Activated naive CD4-positive, alpha-beta T cell treated with anti-CD3 and anti-CD28 coated beads, Interleukin-2, amount 50 U/mL, for 24 hours (primary cell): ENCODE measurements around the gene HSPB9.

Source experiments
- H3K27ac Mint-ChIP-seq: one replicate; pipeline ENCODE4 v1.8.0; 2021; ENCODE audit warnings: mild to moderate bottlenecking, mixed read lengths
- H3K27me3 Mint-ChIP-seq: one replicate; pipeline ENCODE4 v1.8.0; 2021; ENCODE audit warnings: mixed read lengths
- H3K36me3 Mint-ChIP-seq: one replicate; pipeline ENCODE4 v1.8.0; 2021; ENCODE audit warnings: mixed read lengths
- H3K4me1 Mint-ChIP-seq: one replicate; pipeline ENCODE4 v1.8.0; 2021; ENCODE audit warnings: mixed read lengths
- H3K4me3 Mint-ChIP-seq: one replicate; pipeline ENCODE4 v1.8.0; 2021; ENCODE audit warnings: mild to moderate bottlenecking, mixed read lengths
- H3K9me3 Mint-ChIP-seq: one replicate; pipeline ENCODE4 v1.8.0; 2021; ENCODE audit warnings: mixed read lengths

HSPB9 gene

GRCh38 chr17:42111871-42112551 is 10.6 kb upstream of the HSPB9 start:
- H3K4me1 Mint-ChIP-seq, result peaks cover 60% of the 10 kb centered on the region
- H3K36me3 Mint-ChIP-seq, result peaks cover 7% of the 10 kb centered on the region
- no peaks in the 10 kb centered on the region for H3K27me3 Mint-ChIP-seq

GRCh38 chr17:42112552-42113176 is 9.9 kb upstream of the HSPB9 start, which contains the start of gene DHX58:
Gene DHX58 (minus strand): TSS chr17:42112714. CDS start chr17:42111892, 822 bp downstream.
- peaks cover 60% of the 10 kb centered on the region for H3K4me1 Mint-ChIP-seq
- H3K36me3 Mint-ChIP-seq, result peaks cover 10% of the 10 kb centered on the region
- no peaks in the 10 kb centered on the region for H3K27me3 Mint-ChIP-seq
- H3K9me3 Mint-ChIP-seq, result no peaks in the 10 kb centered on the region
- peak within 1 kb of the TSS; percentile 85 for H3K27ac Mint-ChIP-seq
- H3K4me3 Mint-ChIP-seq, result peak within 1 kb of the TSS; percentile 81

More at GRCh38 chr17:42111871-42112551, 10.6 kb upstream of the HSPB9 start:
- Mint-ChIP-seq H3K4me3 (peak overlapping the region; percentile 81), H3K9me3 (no peaks in the 10 kb centered on the region), H3K27ac (peak overlapping the region; percentile 85)

DNA sequence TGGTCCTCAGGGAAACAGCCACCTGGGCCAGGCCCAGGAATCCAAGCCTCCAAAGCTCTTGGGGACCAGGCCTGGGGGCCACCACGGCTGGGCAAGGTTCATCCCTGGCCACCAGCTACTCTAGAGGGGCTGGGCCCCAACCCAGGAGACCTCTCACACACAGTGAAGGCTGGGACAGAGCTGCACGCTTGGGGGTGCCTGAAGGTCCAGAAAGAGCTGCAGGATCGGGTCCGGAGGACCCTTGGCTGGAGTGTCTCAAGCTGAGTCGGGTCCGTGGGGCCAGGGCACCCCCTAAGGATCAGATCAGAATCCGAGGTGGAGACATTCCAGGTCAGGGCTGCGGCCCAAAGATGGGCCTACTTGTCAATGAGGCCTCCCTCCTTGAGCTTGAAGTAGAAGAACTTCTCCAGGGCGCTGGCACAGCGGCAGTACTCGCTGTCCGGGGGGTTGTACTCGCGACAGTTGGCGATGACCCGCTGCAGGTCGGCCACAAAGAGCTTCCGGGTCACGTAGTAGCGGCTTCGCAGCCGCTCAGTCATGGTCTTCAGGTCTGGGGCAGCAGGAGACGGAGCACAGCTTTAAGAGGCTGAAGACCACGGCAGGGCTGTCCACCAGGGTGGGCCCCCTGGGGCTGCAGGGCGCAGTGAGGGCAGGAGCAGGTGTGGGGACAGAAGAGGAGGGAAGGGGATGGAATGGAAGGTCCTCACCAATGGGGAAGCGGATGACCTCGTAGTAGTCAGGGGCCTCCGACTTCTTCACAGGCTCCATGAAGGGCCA is 9.1 kb upstream of the HSPB9 start:
- peak overlapping the region; percentile 46 for H3K27ac Mint-ChIP-seq

GRCh38 chr17:42114118-42114517 is 8.5 kb upstream of the HSPB9 start:
- Mint-ChIP-seq H3K4me1 (peaks cover 53% of the 10 kb centered on the region), H3K4me3 (no peak overlapping the region), H3K9me3 (no peaks in the 10 kb centered on the region), H3K27ac (no peak overlapping the region), H3K36me3 (peaks cover 13% of the 10 kb centered on the region), H3K27me3 (no peaks in the 10 kb centered on the region)

More for the DNA sequence above, 9.1 kb upstream of the HSPB9 start:
- Mint-ChIP-seq H3K4me3 (no peak overlapping the region), H3K36me3 (peaks cover 11% of the 10 kb centered on the region), H3K27me3 (no peaks in the 10 kb centered on the region), H3K9me3 (no peaks in the 10 kb centered on the region), H3K4me1 (peaks cover 54% of the 10 kb centered on the region)

DNA sequence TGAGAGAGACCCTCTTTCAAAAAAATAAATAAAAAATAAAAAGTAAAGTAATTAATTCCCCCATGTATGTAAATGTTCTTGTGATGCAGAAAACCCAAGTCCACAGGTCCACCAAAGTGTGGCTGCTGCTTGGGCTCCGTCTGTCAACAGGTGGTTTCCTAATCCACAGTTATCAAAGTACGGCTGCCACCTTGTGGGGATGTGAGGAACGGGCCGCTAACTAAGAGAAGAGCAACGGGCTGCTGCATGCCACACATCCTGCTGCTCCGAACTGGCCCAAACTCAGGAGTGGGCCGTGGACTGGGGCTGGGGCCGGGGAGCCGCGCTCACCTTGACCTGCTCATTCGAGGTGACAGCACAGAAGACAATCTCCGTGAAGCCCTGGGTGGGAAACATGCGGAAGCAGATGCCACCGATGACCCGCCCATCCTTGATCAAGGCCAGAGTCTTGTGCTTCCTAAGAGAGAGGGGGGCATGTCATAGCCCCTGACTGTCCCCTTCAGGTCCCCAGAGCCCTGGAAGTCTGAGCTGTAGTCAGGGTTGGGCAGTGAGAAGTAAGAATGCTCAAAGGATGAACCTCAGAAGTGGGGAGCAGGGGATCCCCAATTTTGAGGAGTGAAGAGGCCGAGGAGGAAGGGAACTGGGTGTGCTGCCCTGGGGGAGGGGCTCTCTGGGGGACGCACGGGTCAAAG is 5.8 kb upstream of the HSPB9 start:
- Mint-ChIP-seq H3K4me1 (peaks cover 50% of the 10 kb centered on the region), H3K36me3 (peaks cover 13% of the 10 kb centered on the region), H3K27me3 (no peaks in the 10 kb centered on the region), H3K4me3 (no peak overlapping the region), H3K27ac (peak overlapping the region; percentile 47), H3K9me3 (no peaks in the 10 kb centered on the region)

GRCh38 chr17:42117397-42118125 is 5.0 kb upstream of the HSPB9 start:
- H3K4me3 Mint-ChIP-seq, result no peak overlapping the region
- H3K27ac Mint-ChIP-seq, result peak overlapping the region; percentile 59
- peaks cover 13% of the 10 kb centered on the region for H3K36me3 Mint-ChIP-seq
- no peaks in the 10 kb centered on the region for H3K9me3 Mint-ChIP-seq
- no peaks in the 10 kb centered on the region for H3K27me3 Mint-ChIP-seq
- peaks cover 44% of the 10 kb centered on the region for H3K4me1 Mint-ChIP-seq

- Mint-ChIP-seq H3K27me3 (no peaks in the 10 kb centered on the region), H3K4me3 (no peak overlapping the region), H3K9me3 (no peaks in the 10 kb centered on the region), H3K4me1 (peaks cover 39% of the 10 kb centered on the region), H3K27ac (no peak overlapping the region), H3K36me3 (peaks cover 13% of the 10 kb centered on the region)
Measured at GRCh38 chr17:42118126-42118510, 4.5 kb upstream of the HSPB9 start.

GRCh38 chr17:42118545-42118944 is 4.1 kb upstream of the HSPB9 start:
- Mint-ChIP-seq H3K4me1 (peaks cover 39% of the 10 kb centered on the region), H3K27me3 (no peaks in the 10 kb centered on the region), H3K27ac (peak overlapping the region; percentile 5), H3K4me3 (peak overlapping the region; percentile 61), H3K36me3 (peaks cover 13% of the 10 kb centered on the region), H3K9me3 (no peaks in the 10 kb centered on the region)

DNA sequence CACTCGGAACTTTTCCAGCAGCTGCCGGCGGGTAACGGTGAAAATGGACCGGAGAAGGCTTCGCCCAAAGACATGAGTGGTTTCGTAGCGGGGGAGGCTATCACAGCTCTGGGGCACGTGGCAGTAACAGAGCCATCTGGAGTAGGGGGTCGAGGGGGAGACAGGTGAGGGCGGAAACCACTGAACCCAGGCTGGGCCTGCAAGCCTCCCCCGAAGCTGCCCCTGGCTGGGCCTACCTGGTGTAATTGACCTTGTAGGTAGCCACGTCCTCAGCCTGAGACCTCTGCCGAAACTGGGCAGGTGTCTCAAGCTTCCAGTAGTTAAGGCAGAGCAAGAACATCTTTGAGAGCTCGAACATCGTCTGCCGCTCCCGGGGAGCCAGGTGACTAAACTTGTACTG is 3.3 kb upstream of the HSPB9 start:
- no peak overlapping the region for H3K27ac Mint-ChIP-seq
- H3K4me3 Mint-ChIP-seq, result no peak overlapping the region
- H3K9me3 Mint-ChIP-seq, result no peaks in the 10 kb centered on the region
- peaks cover 39% of the 10 kb centered on the region for H3K4me1 Mint-ChIP-seq
- no peaks in the 10 kb centered on the region for H3K27me3 Mint-ChIP-seq
- peaks cover 13% of the 10 kb centered on the region for H3K36me3 Mint-ChIP-seq

GRCh38 chr17:42120161-42120769 is 2.3 kb upstream of the HSPB9 start:
- Mint-ChIP-seq H3K27me3 (no peaks in the 10 kb centered on the region), H3K9me3 (no peaks in the 10 kb centered on the region), H3K27ac (peak overlapping the region; percentile 24)

DNA sequence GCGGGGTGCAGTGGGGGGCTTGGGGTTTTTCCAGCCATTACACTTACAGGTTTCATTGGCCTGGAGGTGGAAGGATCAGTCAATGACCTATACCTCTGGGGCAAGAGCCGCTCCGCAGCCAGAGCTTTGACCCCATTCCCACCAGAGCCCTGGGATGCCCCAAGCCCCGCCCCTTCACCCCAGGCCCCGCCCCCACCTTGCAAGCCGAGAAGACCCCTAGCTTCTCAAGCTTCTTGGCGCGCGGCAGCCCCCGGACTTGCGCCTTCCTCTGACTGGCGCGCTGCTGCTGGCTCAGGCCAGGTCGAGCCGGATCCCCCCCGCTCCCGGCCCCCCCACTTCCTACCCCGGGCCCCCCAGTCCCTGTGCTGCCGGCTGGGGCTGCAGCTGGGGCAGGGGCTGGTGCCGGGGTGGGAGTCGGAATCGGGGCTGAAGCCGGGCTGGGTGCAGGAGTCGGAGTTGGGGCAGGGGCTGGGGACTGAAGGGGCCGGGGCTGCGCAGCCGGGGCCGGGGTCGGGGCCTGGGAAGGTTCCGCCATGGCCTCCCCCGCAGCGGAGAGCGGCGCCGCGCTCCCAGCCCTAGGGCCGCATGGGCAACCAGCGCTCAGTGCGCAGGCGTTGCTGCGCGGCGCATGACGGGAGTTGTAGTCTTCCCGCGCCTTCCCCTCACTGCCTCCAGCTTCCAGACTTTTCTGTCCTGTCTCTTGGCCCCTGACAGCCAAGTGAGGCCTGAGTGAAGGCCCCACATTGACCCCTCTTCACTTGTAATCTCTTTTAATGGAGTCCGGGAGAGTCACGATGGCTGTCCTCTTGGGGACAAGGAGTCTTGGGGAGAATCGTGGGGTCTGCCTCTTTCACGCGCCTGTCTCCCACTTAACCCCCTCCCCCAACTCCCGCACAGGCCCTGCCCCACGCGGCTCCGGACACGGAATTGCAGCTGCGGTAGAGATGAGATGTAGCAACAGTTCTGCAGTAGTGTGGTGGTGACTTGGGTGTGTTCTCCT is 1.5 kb upstream of the HSPB9 start, which contains the start of gene KAT2A:
Gene KAT2A (minus strand): TSS at position 598 of the 1,000 bp plus-strand sequence. CDS start 63 bp downstream, at position 535.
- Mint-ChIP-seq H3K27ac (peak within 1 kb of the TSS; percentile 41), H3K27me3 (no peaks in the 10 kb centered on the region), H3K4me1 (peaks cover 28% of the 10 kb centered on the region), H3K9me3 (no peaks in the 10 kb centered on the region), H3K4me3 (peak within 1 kb of the TSS; percentile 78), H3K36me3 (peaks cover 11% of the 10 kb centered on the region)

More at GRCh38 chr17:42120161-42120769, 2.3 kb upstream of the HSPB9 start:
- H3K36me3 Mint-ChIP-seq, result peaks cover 13% of the 10 kb centered on the region
- peak overlapping the region; percentile 78 for H3K4me3 Mint-ChIP-seq
- H3K4me1 Mint-ChIP-seq, result peaks cover 35% of the 10 kb centered on the region

GRCh38 chr17:42124256-42124655 is 1.7 kb downstream of the HSPB9 start:
- Mint-ChIP-seq H3K4me3 (no peak overlapping the region), H3K4me1 (peaks cover 15% of the 10 kb centered on the region), H3K9me3 (no peaks in the 10 kb centered on the region), H3K27ac (no peak overlapping the region), H3K36me3 (peaks cover 11% of the 10 kb centered on the region), H3K27me3 (no peaks in the 10 kb centered on the region)

DNA sequence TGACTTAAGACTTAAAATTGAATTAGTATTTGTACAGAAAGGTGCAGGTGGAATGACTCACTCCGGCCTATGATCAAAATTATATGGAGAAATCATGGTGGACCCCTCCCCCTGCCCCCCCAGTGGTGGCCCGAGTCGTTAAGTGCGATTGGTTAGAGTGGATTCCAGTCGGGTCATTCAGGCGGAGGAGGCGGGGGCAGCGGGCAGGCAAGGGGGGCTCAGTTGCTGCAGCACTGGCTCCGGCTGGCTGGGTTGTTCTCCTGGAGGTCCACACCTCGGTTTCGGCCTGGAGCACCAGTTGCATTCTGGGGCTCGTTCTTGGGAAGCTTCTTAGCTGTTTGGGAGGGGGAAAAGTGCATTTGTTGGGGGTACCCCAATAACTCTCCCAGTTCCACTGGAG is 3.0 kb downstream of the HSPB9 start:
- peaks cover 11% of the 10 kb centered on the region for H3K36me3 Mint-ChIP-seq
- H3K9me3 Mint-ChIP-seq, result no peaks in the 10 kb centered on the region
- no peaks in the 10 kb centered on the region for H3K27me3 Mint-ChIP-seq
- no peak overlapping the region for H3K4me3 Mint-ChIP-seq
- H3K4me1 Mint-ChIP-seq, result peaks cover 5% of the 10 kb centered on the region
- no peak overlapping the region for H3K27ac Mint-ChIP-seq
